ENCODE measurements around the gene ZNF711.
A peak's percentile ranks its signal among the peaks of the same experiment; 100 is the strongest.
"Not testable (repeated sequence)": the region's sequence is repeated elsewhere in the genome, so short reads cannot be mapped to it uniquely, and the experiment has no call there.

ZNF711 gene

DNA sequence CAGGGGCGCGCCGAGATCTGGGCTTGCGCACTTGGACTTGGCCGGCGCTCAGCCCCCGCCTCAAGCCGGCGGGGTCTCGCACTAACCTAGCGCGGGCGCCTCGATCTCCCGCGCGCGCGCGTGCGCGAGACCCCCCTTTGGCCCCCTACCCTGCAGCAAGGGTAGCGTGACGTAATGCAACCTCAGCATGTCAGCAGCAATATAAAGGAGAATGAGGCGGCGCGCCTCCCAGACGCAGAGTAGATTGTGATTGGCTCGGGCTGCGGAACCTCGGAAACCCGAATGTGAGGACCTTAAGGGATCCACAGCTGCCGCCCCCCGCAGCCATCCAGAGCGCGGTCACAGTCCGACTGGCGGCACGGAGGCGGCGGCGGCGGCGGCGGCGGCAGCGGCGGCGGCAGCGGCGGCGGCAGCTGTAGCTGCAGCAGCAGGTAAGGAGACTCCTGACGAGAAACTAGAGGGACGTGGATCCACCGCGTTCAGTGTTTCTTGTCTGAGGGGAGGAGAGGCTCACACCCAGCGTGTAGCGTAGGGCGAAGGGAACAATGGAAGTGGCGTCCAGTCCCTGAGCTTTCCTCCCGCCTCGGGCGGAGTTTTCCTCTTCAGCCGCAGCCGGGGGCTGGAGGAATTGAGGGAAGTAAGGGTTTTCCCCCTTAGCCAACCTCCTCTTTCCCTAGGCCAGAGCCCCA, at the start of gene ZNF711, which contains the start of gene SATL1:
TSS of gene ZNF711 (plus strand) at position 231 of the 689 bp plus-strand sequence. CDS start 3,582 bp downstream, outside the sequence.
TSS of gene SATL1 (minus strand) at position 19 of the 689 bp plus-strand sequence. CDS start 134,811 bp downstream, outside the sequence.
- peak; percentile 81 for DNase-seq

DNA sequence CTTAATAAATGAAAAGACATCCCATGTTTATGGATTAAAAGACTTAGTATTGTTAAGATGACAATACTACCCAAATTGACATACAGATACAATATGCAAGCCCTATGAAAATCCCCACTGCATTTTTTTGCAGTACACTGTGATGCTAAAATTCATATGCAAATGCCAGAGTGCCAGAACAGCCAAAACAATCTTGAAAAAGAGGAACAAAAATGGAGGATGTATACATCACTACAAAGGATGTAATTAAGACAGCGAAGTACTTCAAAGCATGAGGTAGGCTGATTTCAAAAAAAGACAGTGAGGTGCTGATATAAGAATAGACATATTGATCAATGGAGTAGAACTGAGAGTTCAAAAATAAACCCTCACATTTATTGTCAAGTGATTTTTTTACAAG, 47.5 kb upstream of the ZNF711 start:
- DNase-seq: no peak

DNA sequence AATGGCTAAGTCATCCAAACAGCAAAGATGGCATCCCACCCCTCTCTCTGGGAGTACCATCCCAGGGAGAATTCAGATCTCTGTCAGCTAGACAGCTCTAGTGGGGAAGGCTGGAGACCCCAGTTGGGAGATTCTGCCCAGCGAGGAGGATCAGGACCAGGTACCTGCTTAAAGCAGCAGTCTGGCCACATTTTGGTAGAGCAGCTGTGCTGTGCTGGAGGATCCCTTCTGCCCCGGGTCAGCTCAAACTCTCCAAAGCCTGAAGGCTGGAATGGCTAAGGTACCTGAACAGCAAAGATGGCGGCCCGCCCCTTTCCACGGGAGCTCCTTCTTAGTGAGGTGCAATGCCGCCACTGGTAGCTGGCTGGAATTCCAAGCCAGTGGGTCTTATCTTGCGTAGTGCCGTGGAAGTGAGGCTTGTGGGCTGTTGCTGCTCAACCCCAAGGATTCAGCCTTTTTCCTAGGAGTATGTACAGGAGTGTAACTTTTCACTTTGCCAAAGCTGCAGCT, 40.3 kb upstream of the ZNF711 start:
- DNase-seq: no peak

DNA sequence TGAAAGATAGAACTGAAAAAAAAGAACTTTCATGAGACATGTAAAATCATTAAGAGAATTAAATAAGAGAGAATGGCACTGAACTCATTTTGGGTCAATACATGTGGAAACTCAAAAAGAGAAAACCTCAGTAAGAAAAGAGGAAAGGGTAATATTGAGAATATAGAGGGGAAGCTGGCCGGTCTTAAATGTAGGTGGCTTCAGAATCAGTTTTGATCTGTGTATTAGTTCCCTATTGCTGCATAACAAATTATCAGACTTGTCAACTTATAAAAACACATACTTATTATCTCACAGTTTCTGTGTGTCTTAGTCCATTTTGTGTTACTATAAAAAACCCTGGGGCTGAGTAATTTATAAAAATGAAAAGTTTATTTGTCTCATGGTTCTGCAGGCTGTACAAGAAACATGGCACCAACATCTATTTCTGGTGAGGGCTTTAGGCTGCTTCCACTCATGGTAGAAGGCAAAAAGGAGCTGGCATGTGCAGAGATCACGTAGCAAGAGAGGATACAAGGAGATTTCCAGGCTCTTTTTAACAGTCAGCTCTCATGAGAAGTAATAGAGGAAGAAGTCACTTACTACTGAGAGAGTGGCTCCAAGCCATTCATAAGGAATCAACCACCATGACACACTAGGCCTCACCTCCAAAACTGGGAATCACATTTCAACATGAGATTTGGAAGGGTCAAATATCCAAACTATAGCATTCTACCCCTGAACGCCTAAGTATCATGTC, 29.8 kb upstream of the ZNF711 start:
- no peak for DNase-seq

DNA sequence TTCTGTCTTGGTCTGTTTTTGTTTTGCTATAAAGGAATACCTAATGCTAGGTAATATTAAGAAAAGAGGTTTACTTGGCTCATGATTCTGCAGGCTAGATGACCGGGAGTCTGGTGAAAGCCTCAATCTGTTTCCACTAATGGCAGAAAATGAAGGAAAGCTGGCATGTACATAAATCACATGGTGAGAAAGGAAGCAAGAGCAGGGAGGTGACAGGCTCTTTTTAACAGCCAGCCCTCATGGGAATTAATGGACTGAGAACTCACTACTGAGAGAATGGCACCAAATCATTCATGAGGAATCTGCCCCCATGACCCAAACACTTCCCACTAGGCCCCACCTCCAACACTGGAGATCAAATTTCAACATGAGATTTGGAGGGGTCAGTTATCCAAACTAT, 27.8 kb upstream of the ZNF711 start:
- no peak for DNase-seq

DNA sequence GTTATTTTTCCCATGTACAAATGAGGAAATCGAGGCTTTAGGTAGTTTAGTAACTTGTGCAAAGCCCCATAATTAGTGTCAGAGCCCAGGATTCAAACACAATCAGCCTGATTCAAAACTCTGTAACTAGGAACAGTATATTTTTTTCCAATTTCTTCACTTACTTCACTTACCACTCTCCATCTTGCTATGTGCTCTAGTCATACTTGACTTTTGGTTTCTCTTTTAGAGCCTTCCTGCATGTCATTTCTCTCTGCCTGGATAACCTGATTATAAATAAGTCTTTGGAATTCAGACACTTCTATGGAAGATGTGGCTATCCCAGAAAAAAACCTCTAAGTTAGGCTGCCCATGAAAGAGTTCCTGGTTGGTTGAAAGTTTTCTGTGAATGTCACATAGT, 22.4 kb upstream of the ZNF711 start:
- no peak for DNase-seq

DNA sequence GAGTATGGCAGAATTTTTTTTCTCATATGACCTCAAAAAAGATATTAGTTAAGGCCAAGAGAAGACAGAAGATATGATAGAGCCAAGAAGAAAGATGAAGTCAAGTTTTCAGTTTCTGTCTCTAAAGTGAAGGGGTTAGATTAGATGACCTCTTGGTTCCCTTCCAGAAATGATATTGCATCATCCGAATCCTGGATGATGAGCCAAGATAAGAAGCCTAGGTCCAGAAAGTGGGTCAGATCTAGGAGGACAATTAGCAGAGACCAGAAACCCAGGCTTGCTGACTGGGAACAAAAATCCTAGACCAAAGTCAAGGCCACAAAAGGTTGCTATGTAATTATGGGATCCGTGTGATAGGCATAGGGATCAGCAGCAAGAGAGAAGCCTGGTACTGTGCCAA, 20.4 kb upstream of the ZNF711 start:
- no peak for DNase-seq

DNA sequence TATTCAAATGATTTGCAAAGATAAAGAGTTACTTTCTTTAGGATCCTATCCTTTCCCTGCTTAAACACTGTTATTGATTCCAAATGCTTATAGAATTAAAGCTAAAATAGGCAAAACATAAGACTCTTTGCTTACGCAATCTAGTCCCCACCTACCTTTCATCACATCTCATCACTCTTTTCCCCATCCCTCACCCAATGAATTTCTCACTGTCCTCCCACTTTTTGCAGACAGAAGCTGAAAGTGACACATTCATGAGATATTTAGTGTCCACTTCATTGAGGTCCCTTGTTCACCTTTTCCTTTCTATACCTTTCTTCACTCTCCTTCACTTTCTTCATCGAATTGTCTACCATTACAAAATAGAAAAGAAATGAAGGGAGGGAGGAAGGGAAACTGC, 636 bp upstream of the ZNF711 start:
- no peak for DNase-seq

DNA sequence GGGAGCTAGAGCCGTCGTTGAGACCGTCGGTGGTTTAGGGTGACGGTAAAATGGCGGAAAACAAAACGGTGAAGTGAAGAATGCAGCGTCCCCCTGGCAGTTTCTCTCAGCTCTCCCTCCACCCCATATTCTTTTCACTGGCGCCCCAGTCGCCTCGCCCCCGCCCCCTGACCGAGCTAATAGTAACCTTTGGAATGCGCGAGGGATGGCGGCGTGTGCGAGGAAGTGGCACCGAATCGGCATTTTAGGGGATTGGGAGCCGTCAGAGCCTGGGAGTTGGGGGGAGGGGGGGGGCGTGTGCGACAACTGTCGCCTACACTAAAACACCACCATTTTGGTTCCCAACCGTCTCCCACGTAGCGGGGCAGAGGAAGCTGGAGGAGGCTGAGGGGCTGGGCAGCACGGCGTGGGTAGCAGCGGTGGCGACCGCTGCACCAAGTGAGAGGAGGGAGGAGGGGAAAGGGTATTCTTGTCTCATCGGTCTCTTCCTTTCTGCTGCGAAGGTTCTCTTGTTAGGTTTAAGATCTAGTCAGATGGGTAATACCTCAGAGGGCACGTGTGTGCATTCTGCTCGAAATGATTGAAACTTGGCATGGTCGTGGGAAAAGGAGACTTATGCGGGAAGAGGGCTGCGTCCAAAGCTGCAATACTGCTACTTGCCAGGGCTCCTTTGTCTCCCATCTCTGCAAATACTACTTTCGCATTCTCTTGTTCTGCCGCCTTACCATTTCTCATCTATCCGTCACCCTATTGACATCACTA, 840 bp downstream of the ZNF711 start:
- peak; percentile 66 for DNase-seq

DNA sequence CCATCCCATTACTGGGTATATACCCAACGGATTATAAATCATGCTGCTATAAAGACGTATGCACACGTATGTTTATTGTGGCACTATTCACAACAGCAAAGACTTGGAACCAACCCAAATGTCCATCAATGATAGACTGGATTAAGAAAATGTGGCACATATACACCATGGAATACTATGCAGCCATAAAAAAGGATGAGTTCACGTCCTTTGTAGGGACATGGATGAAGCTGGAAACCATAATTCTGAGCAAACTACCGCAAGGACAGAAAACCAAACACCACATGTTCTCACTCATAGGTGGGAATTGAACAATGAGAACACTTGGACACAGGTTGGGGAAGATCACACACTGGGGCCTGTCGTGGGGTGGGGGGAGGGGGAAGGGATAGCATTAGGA, 41.5 kb downstream of the ZNF711 start:
- DNase-seq: not testable (repeated sequence)

DNA sequence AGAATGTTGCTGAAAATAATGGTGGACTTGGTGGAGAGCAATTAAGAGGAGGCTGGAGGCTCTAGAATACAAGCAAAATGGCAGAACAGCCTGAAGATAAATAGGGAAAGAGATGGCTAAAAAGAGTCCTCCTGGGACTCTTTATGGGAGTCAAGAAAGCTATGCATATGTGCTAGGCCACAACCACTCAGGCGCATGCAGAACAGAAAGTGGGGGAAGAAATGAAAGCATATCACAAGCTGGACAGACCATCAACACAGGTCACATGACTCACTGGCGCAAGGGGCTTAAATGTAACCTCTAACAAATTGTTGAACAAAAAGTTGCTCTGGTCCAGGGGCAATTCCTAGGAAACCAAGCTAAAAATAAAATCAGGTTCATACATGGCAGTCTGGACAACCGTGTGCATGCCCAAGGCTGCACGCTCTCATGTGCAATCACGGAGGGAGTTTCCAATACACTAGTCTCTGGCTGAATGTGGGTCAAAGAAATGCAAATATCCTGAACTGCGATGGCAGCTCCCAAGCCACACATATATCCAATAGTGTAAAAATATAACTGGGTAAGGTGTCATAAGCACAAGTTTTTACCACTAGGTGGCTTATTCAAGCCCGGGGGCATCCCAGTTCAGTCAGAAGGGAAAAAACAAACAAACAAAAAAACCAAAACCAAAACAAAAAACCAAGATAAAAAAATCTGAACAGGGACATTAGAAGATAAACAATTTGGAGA, 45.4 kb downstream of the ZNF711 start:
- DNase-seq: no peak

DNA sequence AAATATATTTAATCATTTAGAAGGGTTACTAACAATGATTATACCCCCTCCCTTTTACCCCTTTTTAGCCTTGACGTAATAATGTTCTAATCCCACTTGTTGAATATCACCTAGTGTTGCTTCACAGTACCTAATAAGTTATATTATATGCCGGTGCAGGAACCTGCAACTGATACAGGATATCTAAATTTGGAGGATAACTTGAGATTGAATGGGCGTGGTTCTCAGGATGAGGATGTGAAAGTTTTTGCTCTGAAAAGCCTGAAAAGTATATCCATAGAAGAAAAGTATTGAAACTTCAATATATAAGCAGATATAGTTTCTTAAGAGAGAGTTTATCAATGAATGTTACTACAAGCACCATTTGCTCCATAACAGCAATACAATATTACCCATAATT, 59.8 kb downstream of the ZNF711 start:
- DNase-seq: no peak

DNA sequence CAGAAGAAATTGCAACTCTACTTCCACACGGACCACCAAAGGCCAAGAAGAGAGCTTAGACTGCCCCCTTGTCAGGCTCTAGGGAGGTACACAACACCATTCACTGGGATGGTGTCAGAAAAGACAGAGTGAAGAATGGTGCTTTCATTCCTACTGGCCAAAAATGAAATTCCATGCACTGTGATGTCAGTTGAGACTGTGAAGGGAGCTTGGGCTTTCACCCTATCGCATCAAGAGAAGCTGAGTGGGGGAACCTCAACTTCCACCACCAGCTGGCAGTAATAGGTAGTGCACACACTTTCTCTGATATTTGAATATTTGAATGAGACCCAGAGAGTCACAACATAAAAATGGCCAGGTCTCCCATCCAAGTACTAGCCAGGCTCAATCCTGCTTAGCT, 65.9 kb downstream of the ZNF711 start:
- no peak for DNase-seq

DNA sequence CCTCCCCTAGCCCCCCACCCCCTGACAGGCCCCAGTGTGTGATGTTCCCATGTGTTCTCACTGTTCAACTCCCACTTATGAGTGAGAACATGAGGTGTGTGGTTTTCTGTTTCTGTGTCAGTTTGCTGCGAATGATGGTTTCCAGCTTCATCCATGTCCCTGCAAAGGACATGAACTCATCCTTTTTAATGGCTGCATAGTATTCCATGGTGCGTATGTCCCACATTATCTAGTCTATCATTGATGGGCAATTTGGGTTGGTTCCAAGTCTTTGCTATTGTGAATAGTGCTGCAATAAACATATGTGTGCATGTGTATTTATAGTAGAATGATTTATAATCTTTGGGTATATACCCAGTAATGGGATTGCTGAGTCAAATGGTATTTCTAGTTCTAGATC, 67.6 kb downstream of the ZNF711 start:
- DNase-seq: not testable (repeated sequence)

Data from NCI-H2171 treated with DMSO at 0.1 percent for 48 hours (cell line).